Stimulated activated naive B cell treated with anti-CD40 and anti-IgM and Interleukin-4, amounts not matched to agents 10 μg/mL and 1 μg/mL and 100 μg/mL, for 72 hours (primary cell): ENCODE measurements around the gene SLC25A11.
A peak's percentile ranks its signal among the peaks of the same experiment; 100 is the strongest.

Experiments
- ATAC-seq, 2 donors: fragments of 150-1000 bp; cut with Tn5 transposase; replicated peaks; 2 replicates each; pipeline ENCODE4 v1.10.0; 2021; ENCODE audit warnings: moderate library complexity in 1 of 2
- DNase-seq: peaks from one replicate; pipeline ENCODE4 v3.0.0; 2021
- H3K27ac Mint-ChIP-seq: one replicate; pipeline ENCODE4 v1.8.0; 2022; ENCODE audit warnings: mild to moderate bottlenecking, mixed read lengths
- H3K27me3 Mint-ChIP-seq, 2 donors: one replicate each; pipeline ENCODE4 v1.8.0; 2022; ENCODE audit warnings: mixed read lengths in 2 of 2
- H3K36me3 Mint-ChIP-seq, 2 donors: one replicate each; pipeline ENCODE4 v1.8.0; 2022; ENCODE audit warnings: mixed read lengths in 2 of 2, mild to moderate bottlenecking in 1 of 2
- H3K4me1 Mint-ChIP-seq, 2 donors: one replicate each; pipeline ENCODE4 v1.8.0; 2022; ENCODE audit warnings: mixed read lengths in 2 of 2, mild to moderate bottlenecking in 1 of 2
- H3K4me3 Mint-ChIP-seq, 2 donors: one replicate each; pipeline ENCODE4 v1.8.0; 2022; ENCODE audit warnings: mild to moderate bottlenecking in 2 of 2, mixed read lengths in 2 of 2, moderate library complexity in 1 of 2
- H3K9me3 Mint-ChIP-seq, 2 donors: one replicate each; pipeline ENCODE4 v1.8.0; 2022; ENCODE audit warnings: mixed read lengths in 2 of 2, mild to moderate bottlenecking in 1 of 2

SLC25A11 gene

GRCh38 chr17:4939796-4940554 lies at the start of gene SLC25A11, which contains the start of gene RNF167:
Gene SLC25A11, minus strand, starts transcription at chr17:4940046. Its CDS starts 136 bp downstream, at chr17:4939910.
Gene RNF167, plus strand, starts transcription at chr17:4940268. Its CDS starts 642 bp downstream, at chr17:4940910.
- DNase-seq, result peak; percentile 98
- Mint-ChIP-seq H3K4me3 (peak within 1 kb of the TSS; percentile 81 to 82), H3K9me3 (no peaks in the 10 kb centered on the region), H3K27ac (peak within 1 kb of the TSS; percentile 97), H3K27me3 (no peaks in the 10 kb centered on the region), H3K36me3 (peaks cover 52 to 70% of the 10 kb centered on the region in 2 donors), H3K4me1 (peaks cover 46 to 68% of the 10 kb centered on the region in 2 donors)
- peak; percentile 84 to 87 for ATAC-seq

- no peaks in the 10 kb centered on the region for H3K9me3 Mint-ChIP-seq
Observed at GRCh38 chr17:4987767-4988567, 48.1 kb upstream of the SLC25A11 start.

GRCh38 chr17:4986951-4987766 lies 47.3 kb upstream of the SLC25A11 start, which contains the start of gene CAMTA2:
Gene CAMTA2, minus strand, starts transcription at chr17:4987675. Its CDS starts 1,453 bp downstream, at chr17:4986222.
- H3K4me3 Mint-ChIP-seq, result peak within 1 kb of the TSS; percentile 98 to 99
- H3K27ac Mint-ChIP-seq, result peak within 1 kb of the TSS; percentile 97
- no peaks in the 10 kb centered on the region for H3K27me3 Mint-ChIP-seq
- peaks cover 47 to 57% of the 10 kb centered on the region in 2 donors for H3K4me1 Mint-ChIP-seq
- peaks cover 35 to 41% of the 10 kb centered on the region in 2 donors for H3K36me3 Mint-ChIP-seq
- no peaks in the 10 kb centered on the region for H3K9me3 Mint-ChIP-seq
- ATAC-seq (peak; percentile 82 to 90), DNase-seq (peak; percentile 71)

More at GRCh38 chr17:4987767-4988567, 48.1 kb upstream of the SLC25A11 start:
- no peaks in the 10 kb centered on the region for H3K27me3 Mint-ChIP-seq
- H3K36me3 Mint-ChIP-seq, result peaks cover 28 to 33% of the 10 kb centered on the region in 2 donors
- DNase-seq, result peak; percentile 65
- peak; percentile 53 to 77 for ATAC-seq
- H3K4me3 Mint-ChIP-seq, result peak overlapping the region; percentile 98 to 99
- H3K27ac Mint-ChIP-seq, result peak overlapping the region; percentile 97
- peaks cover 43 to 49% of the 10 kb centered on the region in 2 donors for H3K4me1 Mint-ChIP-seq

GRCh38 chr17:4986403-4986802 lies 46.6 kb upstream of the SLC25A11 start:
- DNase-seq (no peak), ATAC-seq (no peak)
- peaks cover 40 to 43% of the 10 kb centered on the region in 2 donors for H3K36me3 Mint-ChIP-seq
- H3K4me1 Mint-ChIP-seq, result peaks cover 49 to 65% of the 10 kb centered on the region in 2 donors
- peak overlapping the region; percentile 97 for H3K27ac Mint-ChIP-seq
- H3K4me3 Mint-ChIP-seq, result peak overlapping the region; percentile 98 to 99
- no peaks in the 10 kb centered on the region for H3K27me3 Mint-ChIP-seq
- no peaks in the 10 kb centered on the region for H3K9me3 Mint-ChIP-seq

- Mint-ChIP-seq H3K4me1 (peaks cover 53 to 70% of the 10 kb centered on the region in 2 donors), H3K4me3 (no peak overlapping the region), H3K9me3 (no peaks in the 10 kb centered on the region), H3K27me3 (no peaks in the 10 kb centered on the region), H3K27ac (peak overlapping the region; percentile 32), H3K36me3 (peaks cover 47 to 55% of the 10 kb centered on the region in 2 donors)
- DNase-seq, result no peak
- no peak for ATAC-seq
Observed at GRCh38 chr17:4982305-4982704, 42.5 kb upstream of the SLC25A11 start.

GRCh38 chr17:4980644-4981216 lies 40.9 kb upstream of the SLC25A11 start:
- DNase-seq (no peak), ATAC-seq (peak; percentile 52 to 62)
- H3K27me3 Mint-ChIP-seq, result no peaks in the 10 kb centered on the region
- H3K36me3 Mint-ChIP-seq, result peaks cover 45 to 63% of the 10 kb centered on the region in 2 donors
- no peaks in the 10 kb centered on the region for H3K9me3 Mint-ChIP-seq
- peaks cover 42 to 56% of the 10 kb centered on the region in 2 donors for H3K4me1 Mint-ChIP-seq
- H3K4me3 Mint-ChIP-seq, result no peak overlapping the region
- H3K27ac Mint-ChIP-seq, result peak overlapping the region; percentile 79

- H3K4me1 Mint-ChIP-seq, result peaks cover 42 to 53% of the 10 kb centered on the region in 2 donors
- peak overlapping the region; percentile 48 for H3K27ac Mint-ChIP-seq
- H3K9me3 Mint-ChIP-seq, result no peaks in the 10 kb centered on the region
- ATAC-seq (peak in 1 of 2 donors; percentile 45), DNase-seq (no peak)
- H3K27me3 Mint-ChIP-seq, result no peaks in the 10 kb centered on the region
- H3K4me3 Mint-ChIP-seq, result no peak overlapping the region
- peaks cover 54 to 77% of the 10 kb centered on the region in 2 donors for H3K36me3 Mint-ChIP-seq
Observed at GRCh38 chr17:4978726-4979125, 38.9 kb upstream of the SLC25A11 start.

- DNase-seq (no peak), ATAC-seq (no peak)
- Mint-ChIP-seq H3K9me3 (no peaks in the 10 kb centered on the region), H3K27ac (no peak overlapping the region), H3K36me3 (peaks cover 55 to 68% of the 10 kb centered on the region in 2 donors), H3K4me3 (no peak overlapping the region), H3K4me1 (peaks cover 16 to 26% of the 10 kb centered on the region in 2 donors), H3K27me3 (no peaks in the 10 kb centered on the region)
Observed at GRCh38 chr17:4974115-4974670, 34.3 kb upstream of the SLC25A11 start.

- DNase-seq (no peak), ATAC-seq (no peak)
- H3K4me1 Mint-ChIP-seq, result peaks cover 9 to 20% of the 10 kb centered on the region in 2 donors
- H3K27ac Mint-ChIP-seq, result no peak overlapping the region
- no peaks in the 10 kb centered on the region for H3K9me3 Mint-ChIP-seq
- no peak overlapping the region for H3K4me3 Mint-ChIP-seq
- H3K36me3 Mint-ChIP-seq, result peaks cover 54 to 60% of the 10 kb centered on the region in 2 donors
- H3K27me3 Mint-ChIP-seq, result no peaks in the 10 kb centered on the region
Observed at GRCh38 chr17:4973256-4974114, 33.6 kb upstream of the SLC25A11 start.

GRCh38 chr17:4972752-4973151 lies 32.9 kb upstream of the SLC25A11 start:
- H3K36me3 Mint-ChIP-seq, result peaks cover 51 to 57% of the 10 kb centered on the region in 2 donors
- H3K4me1 Mint-ChIP-seq, result peaks cover 5 to 17% of the 10 kb centered on the region in 2 donors
- no peaks in the 10 kb centered on the region for H3K27me3 Mint-ChIP-seq
- DNase-seq, result no peak
- H3K9me3 Mint-ChIP-seq, result no peaks in the 10 kb centered on the region
- no peak for ATAC-seq
- H3K4me3 Mint-ChIP-seq, result no peak overlapping the region
- no peak overlapping the region for H3K27ac Mint-ChIP-seq

- ATAC-seq (no peak), DNase-seq (no peak)
- no peaks in the 10 kb centered on the region for H3K9me3 Mint-ChIP-seq
- no peak overlapping the region for H3K27ac Mint-ChIP-seq
- peaks cover 5 to 17% of the 10 kb centered on the region in 2 donors for H3K4me1 Mint-ChIP-seq
- H3K4me3 Mint-ChIP-seq, result no peak overlapping the region
- H3K36me3 Mint-ChIP-seq, result peaks cover 51 to 56% of the 10 kb centered on the region in 2 donors
- H3K27me3 Mint-ChIP-seq, result no peaks in the 10 kb centered on the region
Observed at GRCh38 chr17:4972322-4972721, 32.5 kb upstream of the SLC25A11 start.

- peaks cover 5 to 17% of the 10 kb centered on the region in 2 donors for H3K4me1 Mint-ChIP-seq
- H3K9me3 Mint-ChIP-seq, result no peaks in the 10 kb centered on the region
- H3K27me3 Mint-ChIP-seq, result no peaks in the 10 kb centered on the region
- DNase-seq (no peak), ATAC-seq (no peak)
- H3K4me3 Mint-ChIP-seq, result no peak overlapping the region
- no peak overlapping the region for H3K27ac Mint-ChIP-seq
- peaks cover 50 to 52% of the 10 kb centered on the region in 2 donors for H3K36me3 Mint-ChIP-seq
Observed at GRCh38 chr17:4971826-4972225, 32.0 kb upstream of the SLC25A11 start.
